GM13976 (cell line): ENCODE measurements around the gene AIFM2.

Experiments
- DNase-seq: peaks from one replicate; pipeline ENCODE4 v3.0.0; 2012; ENCODE audit warnings: low spot score
- CTCF ChIP-seq: IDR thresholded peaks from 2 replicates; pipeline ENCODE4 v1.5.1; 2012; ENCODE audit warnings: borderline replicate concordance, mild to moderate bottlenecking; ENCODE audit not compliant: insufficient read depth; ENCODE audit errors: extremely low read depth, missing control alignments, control extremely low read depth
- in situ Hi-C: fragments of 300-500 bp; cut with MboI; formaldehyde crosslinking; loops from one replicate; pipeline ENCODE4 v1.12.0; 2022; ENCODE audit warnings: low sequenced_read_pairs, mixed read lengths, inconsistent platforms; ENCODE audit not compliant: unreplicated experiment

The AIFM2 gene

GRCh38 chr10:70066190-70066589, 66.4 kb downstream of the AIFM2 start:
- in situ Hi-C loops = no loop called here
- DNase-seq = no peak
- no peak for TF ChIP-seq CTCF

GRCh38 chr10:70064486-70064885, 68.1 kb downstream of the AIFM2 start:
- DNase-seq = no peak
- no peak for TF ChIP-seq CTCF
- in situ Hi-C loops = no loop called here

GRCh38 chr10:70063418-70064098, 69.1 kb downstream of the AIFM2 start:
- TF ChIP-seq CTCF = no peak
- in situ Hi-C loops = no loop called here
- DNase-seq = no peak
